Upper lobe of left lung (tissue), 4 donors: Measurements from ENCODE around the gene CHRNA5.

ENCODE experiments used
- EP300 ChIP-seq, 4 donors: sonication (generic); formaldehyde crosslinking; IDR thresholded peaks; one replicate each; pipeline ENCODE4 v1.5.1; 2017; ENCODE audit warnings: antibody characterized with exemption in 4 of 4, control low read depth in 2 of 4
- POLR2A ChIP-seq, 4 donors: fragments of 450-650 bp; IDR thresholded peaks; one replicate each; pipeline ENCODE4 v1.5.1; 2016 to 2017; ENCODE audit warnings: antibody characterized with exemption in 4 of 4, mild to moderate bottlenecking in 2 of 4
- POLR2AphosphoS5 ChIP-seq, 2 donors: sonication (generic); formaldehyde crosslinking; IDR thresholded peaks; one replicate each; pipeline ENCODE4 v1.5.1; 2017; ENCODE audit warnings: antibody characterized with exemption in 2 of 2
- TF ChIP-seq, protein P1 (sequence below), 6 experiments: fragments of 450-650 bp in 4 of 6; fragments of 200-600 bp in 2 of 6; sonication (generic) in 2 of 6; IDR thresholded peaks; one replicate each; pipeline ENCODE4 v1.5.1; 2016 to 2019; ENCODE audit warnings: antibody characterized with exemption in 6 of 6

DNA sequence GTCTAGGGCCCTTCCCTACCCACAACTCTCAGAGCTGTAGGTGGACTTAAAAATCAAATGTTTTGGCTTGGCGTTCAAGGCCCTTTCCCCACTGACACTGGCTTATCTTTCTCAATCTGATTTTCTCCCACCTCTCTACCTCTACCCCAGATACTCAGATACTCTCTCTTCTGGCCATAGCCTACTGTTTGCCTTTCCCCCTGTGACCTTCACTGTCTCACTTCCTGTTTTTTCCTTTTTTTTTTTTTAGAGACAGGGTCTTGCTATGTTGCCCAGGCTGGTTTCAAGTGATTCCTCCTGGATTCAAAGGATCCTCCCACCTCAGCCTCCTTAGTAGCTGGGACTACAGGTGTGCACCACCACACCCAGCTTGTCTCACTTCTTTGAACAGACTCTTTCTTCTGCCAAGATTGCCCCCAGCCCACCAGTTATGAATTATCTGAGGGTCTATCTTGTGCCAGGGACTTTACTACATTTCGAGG lies 71.1 kb downstream of the CHRNA5 start:
- TF ChIP-seq, protein P1, sequence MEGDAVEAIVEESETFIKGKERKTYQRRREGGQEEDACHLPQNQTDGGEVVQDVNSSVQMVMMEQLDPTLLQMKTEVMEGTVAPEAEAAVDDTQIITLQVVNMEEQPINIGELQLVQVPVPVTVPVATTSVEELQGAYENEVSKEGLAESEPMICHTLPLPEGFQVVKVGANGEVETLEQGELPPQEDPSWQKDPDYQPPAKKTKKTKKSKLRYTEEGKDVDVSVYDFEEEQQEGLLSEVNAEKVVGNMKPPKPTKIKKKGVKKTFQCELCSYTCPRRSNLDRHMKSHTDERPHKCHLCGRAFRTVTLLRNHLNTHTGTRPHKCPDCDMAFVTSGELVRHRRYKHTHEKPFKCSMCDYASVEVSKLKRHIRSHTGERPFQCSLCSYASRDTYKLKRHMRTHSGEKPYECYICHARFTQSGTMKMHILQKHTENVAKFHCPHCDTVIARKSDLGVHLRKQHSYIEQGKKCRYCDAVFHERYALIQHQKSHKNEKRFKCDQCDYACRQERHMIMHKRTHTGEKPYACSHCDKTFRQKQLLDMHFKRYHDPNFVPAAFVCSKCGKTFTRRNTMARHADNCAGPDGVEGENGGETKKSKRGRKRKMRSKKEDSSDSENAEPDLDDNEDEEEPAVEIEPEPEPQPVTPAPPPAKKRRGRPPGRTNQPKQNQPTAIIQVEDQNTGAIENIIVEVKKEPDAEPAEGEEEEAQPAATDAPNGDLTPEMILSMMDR (IDR thresholded peaks at IDR 0.05) = no peak
- TF ChIP-seq POLR2A (IDR thresholded peaks at IDR 0.05) (no peak), EP300 (IDR thresholded peaks at IDR 0.05) (no peak), POLR2AphosphoS5 (IDR thresholded peaks at IDR 0.05) (no peak)
